ENCODE measurements around the gene MED10. TPM values are rescaled to one million over a fixed set of nuclear protein-coding genes. Genes with fewer than 3 reads are reported as not detected.

The MED10 gene
- total and polyA plus RNA-seq, 2 experiments from 2014 or later = 16.0 to 58.1 TPM

DNA sequence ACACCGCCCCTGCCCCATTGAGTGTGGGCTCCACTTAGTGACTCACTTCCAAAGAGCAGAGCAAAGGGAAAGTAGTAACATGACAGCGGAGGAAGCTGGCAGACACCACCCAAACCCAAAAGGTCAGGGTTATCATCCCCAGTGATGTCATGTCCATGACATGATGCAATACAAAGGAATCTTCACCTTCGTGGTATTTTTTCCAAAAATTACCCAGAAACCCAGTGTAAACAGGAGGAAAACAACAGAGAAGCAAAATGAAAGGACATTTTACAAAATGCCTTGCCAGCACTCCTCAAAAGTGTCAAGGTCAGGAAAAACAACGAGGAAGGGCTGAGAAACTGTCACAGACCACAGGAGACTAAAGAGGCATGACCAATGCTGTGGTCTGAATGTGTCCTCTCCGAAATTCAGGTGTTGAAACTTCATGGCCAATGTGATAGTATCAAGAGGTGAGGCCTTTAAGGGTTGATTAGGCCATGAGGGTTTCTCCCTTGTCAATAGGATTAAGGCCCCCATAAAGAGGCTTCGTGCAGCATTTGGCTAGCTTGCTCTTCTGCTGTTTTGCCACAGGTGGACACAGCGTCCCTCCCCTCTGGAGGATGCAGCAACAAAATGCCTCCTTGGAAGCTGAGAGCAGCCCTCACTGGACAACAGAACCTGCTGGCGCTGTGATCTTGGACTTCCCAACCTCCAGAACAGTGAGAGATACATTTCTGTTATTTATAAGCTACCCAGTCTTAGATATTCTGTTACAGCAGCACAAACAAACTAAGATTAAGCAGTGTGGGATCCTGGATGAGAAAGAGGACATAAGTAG lies 30.5 kb upstream of the MED10 start:
- Histone ChIP-seq H2AFZ (no peak overlapping the region), H3K36me3 (ENCODE audit: insufficient read depth) (no peaks in the 10 kb centered on the region), H3F3A (replicated peaks; ENCODE audit: low read depth) (no peaks in the 10 kb centered on the region), H3K79me2 (replicated peaks; ENCODE audit: insufficient read depth) (no peaks in the 10 kb centered on the region), H3K4me3 (no peak overlapping the region), H4K20me1 (replicated peaks; ENCODE audit: insufficient read depth) (no peaks in the 10 kb centered on the region), H3K27ac (ENCODE audit: low read depth) (no peak overlapping the region), H3K9me2 (ENCODE audit: insufficient read depth) (no peaks in the 10 kb centered on the region), H3K27me3 (ENCODE audit: insufficient read depth) (no peaks in the 10 kb centered on the region), H3K4me1 (ENCODE audit: insufficient read depth) (no peaks in the 10 kb centered on the region), H3K4me2 (no peak overlapping the region)
- H3K9me3 Mint-ChIP-seq = peaks cover 4% of the 10 kb centered on the region; the same call in 1 of the 3 replicates
- no peaks in the 10 kb centered on the region for H3K36me3 Mint-ChIP-seq (ENCODE audit: low read depth)
- peak overlapping the region; percentile 39; the same call in 1 of the 2 replicates for H3K27ac Mint-ChIP-seq
- H3K4me3 Mint-ChIP-seq = no peak overlapping the region
- ATAC-seq (no peak), DNase-seq (ENCODE audit: low spot score) (no peak)
- peaks cover 12% of the 10 kb centered on the region for H3K4me1 Mint-ChIP-seq
- TF ChIP-seq ZNF114 (CRISPR knock-in tag; IDR thresholded peaks at IDR 0.05) = no peak
- TF ChIP-seq, protein P1, sequence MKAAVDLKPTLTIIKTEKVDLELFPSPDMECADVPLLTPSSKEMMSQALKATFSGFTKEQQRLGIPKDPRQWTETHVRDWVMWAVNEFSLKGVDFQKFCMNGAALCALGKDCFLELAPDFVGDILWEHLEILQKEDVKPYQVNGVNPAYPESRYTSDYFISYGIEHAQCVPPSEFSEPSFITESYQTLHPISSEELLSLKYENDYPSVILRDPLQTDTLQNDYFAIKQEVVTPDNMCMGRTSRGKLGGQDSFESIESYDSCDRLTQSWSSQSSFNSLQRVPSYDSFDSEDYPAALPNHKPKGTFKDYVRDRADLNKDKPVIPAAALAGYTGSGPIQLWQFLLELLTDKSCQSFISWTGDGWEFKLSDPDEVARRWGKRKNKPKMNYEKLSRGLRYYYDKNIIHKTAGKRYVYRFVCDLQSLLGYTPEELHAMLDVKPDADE (IDR thresholded peaks at IDR 0.05) = no peak
- TF ChIP-seq, protein P2, sequence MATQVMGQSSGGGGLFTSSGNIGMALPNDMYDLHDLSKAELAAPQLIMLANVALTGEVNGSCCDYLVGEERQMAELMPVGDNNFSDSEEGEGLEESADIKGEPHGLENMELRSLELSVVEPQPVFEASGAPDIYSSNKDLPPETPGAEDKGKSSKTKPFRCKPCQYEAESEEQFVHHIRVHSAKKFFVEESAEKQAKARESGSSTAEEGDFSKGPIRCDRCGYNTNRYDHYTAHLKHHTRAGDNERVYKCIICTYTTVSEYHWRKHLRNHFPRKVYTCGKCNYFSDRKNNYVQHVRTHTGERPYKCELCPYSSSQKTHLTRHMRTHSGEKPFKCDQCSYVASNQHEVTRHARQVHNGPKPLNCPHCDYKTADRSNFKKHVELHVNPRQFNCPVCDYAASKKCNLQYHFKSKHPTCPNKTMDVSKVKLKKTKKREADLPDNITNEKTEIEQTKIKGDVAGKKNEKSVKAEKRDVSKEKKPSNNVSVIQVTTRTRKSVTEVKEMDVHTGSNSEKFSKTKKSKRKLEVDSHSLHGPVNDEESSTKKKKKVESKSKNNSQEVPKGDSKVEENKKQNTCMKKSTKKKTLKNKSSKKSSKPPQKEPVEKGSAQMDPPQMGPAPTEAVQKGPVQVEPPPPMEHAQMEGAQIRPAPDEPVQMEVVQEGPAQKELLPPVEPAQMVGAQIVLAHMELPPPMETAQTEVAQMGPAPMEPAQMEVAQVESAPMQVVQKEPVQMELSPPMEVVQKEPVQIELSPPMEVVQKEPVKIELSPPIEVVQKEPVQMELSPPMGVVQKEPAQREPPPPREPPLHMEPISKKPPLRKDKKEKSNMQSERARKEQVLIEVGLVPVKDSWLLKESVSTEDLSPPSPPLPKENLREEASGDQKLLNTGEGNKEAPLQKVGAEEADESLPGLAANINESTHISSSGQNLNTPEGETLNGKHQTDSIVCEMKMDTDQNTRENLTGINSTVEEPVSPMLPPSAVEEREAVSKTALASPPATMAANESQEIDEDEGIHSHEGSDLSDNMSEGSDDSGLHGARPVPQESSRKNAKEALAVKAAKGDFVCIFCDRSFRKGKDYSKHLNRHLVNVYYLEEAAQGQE (IDR thresholded peaks at IDR 0.05; ENCODE audit: unreplicated experiment) = no peak
- no peak for TF ChIP-seq ZNF331 (CRISPR knock-in tag; IDR thresholded peaks at IDR 0.05; ENCODE audit: low read depth)
- no peak for TF ChIP-seq NANOG (IDR thresholded peaks at IDR 0.05; ENCODE audit: borderline replicate concordance)
- no peak for TF ChIP-seq EZH2 (IDR thresholded peaks at IDR 0.05; ENCODE audit: low read depth, unreplicated experiment)
- no peak for TF ChIP-seq STAT1 (IDR thresholded peaks at IDR 0.05; ENCODE audit: unreplicated experiment)
- peaks cover 3% of the 10 kb centered on the region for H3K27me3 Mint-ChIP-seq (ENCODE audit: insufficient read depth, low read depth, poor library complexity)

DNA sequence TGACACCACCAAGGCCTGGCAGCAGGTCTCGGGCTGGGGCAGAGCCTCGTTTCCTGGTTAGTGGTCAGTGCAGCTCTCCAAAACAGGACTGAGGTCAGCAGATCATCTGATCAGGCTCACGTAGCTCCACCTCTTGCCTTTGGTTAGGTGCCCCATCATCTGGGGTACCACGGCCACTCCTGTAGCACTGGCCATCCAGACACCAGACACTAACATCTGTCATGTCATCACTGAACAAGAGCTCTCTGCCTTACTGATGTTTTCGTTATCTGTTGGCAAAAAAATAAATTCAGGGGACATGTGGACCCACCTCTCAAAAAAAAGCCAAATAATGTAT lies 29.9 kb upstream of the MED10 start:
- no peaks in the 10 kb centered on the region for H3K27me3 ChIP-seq (ENCODE audit: insufficient read depth)
- no peak for TF ChIP-seq ZNF331 (CRISPR knock-in tag; IDR thresholded peaks at IDR 0.05; ENCODE audit: low read depth)
- TF ChIP-seq, protein P1 (IDR thresholded peaks at IDR 0.05) = no peak
- TF ChIP-seq, protein P3, sequence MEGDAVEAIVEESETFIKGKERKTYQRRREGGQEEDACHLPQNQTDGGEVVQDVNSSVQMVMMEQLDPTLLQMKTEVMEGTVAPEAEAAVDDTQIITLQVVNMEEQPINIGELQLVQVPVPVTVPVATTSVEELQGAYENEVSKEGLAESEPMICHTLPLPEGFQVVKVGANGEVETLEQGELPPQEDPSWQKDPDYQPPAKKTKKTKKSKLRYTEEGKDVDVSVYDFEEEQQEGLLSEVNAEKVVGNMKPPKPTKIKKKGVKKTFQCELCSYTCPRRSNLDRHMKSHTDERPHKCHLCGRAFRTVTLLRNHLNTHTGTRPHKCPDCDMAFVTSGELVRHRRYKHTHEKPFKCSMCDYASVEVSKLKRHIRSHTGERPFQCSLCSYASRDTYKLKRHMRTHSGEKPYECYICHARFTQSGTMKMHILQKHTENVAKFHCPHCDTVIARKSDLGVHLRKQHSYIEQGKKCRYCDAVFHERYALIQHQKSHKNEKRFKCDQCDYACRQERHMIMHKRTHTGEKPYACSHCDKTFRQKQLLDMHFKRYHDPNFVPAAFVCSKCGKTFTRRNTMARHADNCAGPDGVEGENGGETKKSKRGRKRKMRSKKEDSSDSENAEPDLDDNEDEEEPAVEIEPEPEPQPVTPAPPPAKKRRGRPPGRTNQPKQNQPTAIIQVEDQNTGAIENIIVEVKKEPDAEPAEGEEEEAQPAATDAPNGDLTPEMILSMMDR (conservative IDR thresholded peaks at IDR 0.05; ENCODE audit: low read depth in 2 of 2) = no peak
- TF ChIP-seq EZH2 (IDR thresholded peaks at IDR 0.05; ENCODE audit: low read depth, unreplicated experiment) = no peak
- no peak for TF ChIP-seq JUNB (IDR thresholded peaks at IDR 0.05; ENCODE audit: unreplicated experiment)
- no peak for TF ChIP-seq EZH2phosphoT487 (IDR thresholded peaks at IDR 0.05; ENCODE audit: unreplicated experiment)

More for the DNA sequence above, 29.9 kb upstream of the MED10 start:
- Mint-ChIP-seq H3K27ac (peak overlapping the region; percentile 39; the same call in 1 of the 2 replicates), H3K4me1 (peaks cover 12% of the 10 kb centered on the region), H3K4me3 (no peak overlapping the region), H3K9me3 (peaks cover 4% of the 10 kb centered on the region; the same call in 1 of the 3 replicates), H3K36me3 (ENCODE audit: low read depth) (no peaks in the 10 kb centered on the region), H3K27me3 (ENCODE audit: insufficient read depth, low read depth, poor library complexity) (peaks cover 3% of the 10 kb centered on the region)
- ATAC-seq = no peak
- no peak overlapping the region for H2AFZ ChIP-seq
- no peak overlapping the region for H3K4me2 ChIP-seq
- H4K20me1 ChIP-seq (replicated peaks; ENCODE audit: insufficient read depth) = no peaks in the 10 kb centered on the region
- no peak overlapping the region for H3K4me3 ChIP-seq
- no peaks in the 10 kb centered on the region for H3K36me3 ChIP-seq (ENCODE audit: insufficient read depth)
- no peak overlapping the region for H3K27ac ChIP-seq (ENCODE audit: low read depth)
- H3K79me2 ChIP-seq (replicated peaks; ENCODE audit: insufficient read depth) = no peaks in the 10 kb centered on the region
- H3F3A ChIP-seq (replicated peaks; ENCODE audit: low read depth) = no peaks in the 10 kb centered on the region
- no peaks in the 10 kb centered on the region for H3K4me1 ChIP-seq (ENCODE audit: insufficient read depth)
- no peak for DNase-seq (ENCODE audit: low spot score)
- no peaks in the 10 kb centered on the region for H3K9me2 ChIP-seq (ENCODE audit: insufficient read depth)
